Measurements from ENCODE around the gene KLK3.

KLK3 gene

GRCh38 chr19:50873056-50873455 lies 18.3 kb downstream of the KLK3 start, which contains the start of gene KLK2:
Gene KLK2 (plus strand): TSS chr19:50873439. CDS start chr19:50873474, 35 bp downstream.
- no peaks in the 10 kb centered on the region for H3K4me1 ChIP-seq (ENCODE audit: insufficient read depth, low read length, severe bottlenecking)
- no peak within 1 kb of the TSS for H3K4me3 ChIP-seq (ENCODE audit: low read depth, low read length, poor library complexity, severe bottlenecking)
- H3K27ac ChIP-seq (ENCODE audit: low read depth, low read length, poor library complexity, severe bottlenecking) = no peak within 1 kb of the TSS
- no peak within 1 kb of the TSS for H3K4me2 ChIP-seq (ENCODE audit: low read length)
- no peaks in the 10 kb centered on the region for H3K36me3 ChIP-seq (ENCODE audit: insufficient read depth, low read length)
- no peak within 1 kb of the TSS for H2AFZ ChIP-seq (ENCODE audit: low read length)
- H3K9me3 ChIP-seq (ENCODE audit: low read length) = no peaks in the 10 kb centered on the region
- H3F3A ChIP-seq (ENCODE audit: insufficient read depth, low read length) = no peaks in the 10 kb centered on the region
- H3K9me2 ChIP-seq (ENCODE audit: low read depth, low read length) = no peaks in the 10 kb centered on the region
- TF ChIP-seq EZH2 (IDR thresholded peaks at IDR 0.05; ENCODE audit: borderline replicate concordance, low read length) = no peak
- TF ChIP-seq CTCF (IDR thresholded peaks at IDR 0.05; ENCODE audit: low read length) = no peak
- H3K27me3 ChIP-seq (ENCODE audit: insufficient read depth, low read length) = no peaks in the 10 kb centered on the region
- H3K79me2 ChIP-seq (ENCODE audit: insufficient read depth, low read length) = no peaks in the 10 kb centered on the region
- H4K20me1 ChIP-seq (ENCODE audit: insufficient read depth, low read length) = no peaks in the 10 kb centered on the region
- no peak within 1 kb of the TSS for H3K9ac ChIP-seq (ENCODE audit: low read length)

GRCh38 chr19:50874211-50874610 lies 19.5 kb downstream of the KLK3 start:
- Histone ChIP-seq H3K27ac (ENCODE audit: low read depth, low read length, poor library complexity, severe bottlenecking) (no peak overlapping the region), H3K4me2 (ENCODE audit: low read length) (no peak overlapping the region), H2AFZ (ENCODE audit: low read length) (no peak overlapping the region), H3K27me3 (ENCODE audit: insufficient read depth, low read length) (no peaks in the 10 kb centered on the region), H3K9me2 (ENCODE audit: low read depth, low read length) (no peaks in the 10 kb centered on the region), H3K9me3 (ENCODE audit: low read length) (no peaks in the 10 kb centered on the region), H3K79me2 (ENCODE audit: insufficient read depth, low read length) (no peaks in the 10 kb centered on the region), H3K36me3 (ENCODE audit: insufficient read depth, low read length) (no peaks in the 10 kb centered on the region), H3K4me1 (ENCODE audit: insufficient read depth, low read length, severe bottlenecking) (no peaks in the 10 kb centered on the region), H3F3A (ENCODE audit: insufficient read depth, low read length) (no peaks in the 10 kb centered on the region), H3K9ac (ENCODE audit: low read length) (no peak overlapping the region), H3K4me3 (ENCODE audit: low read depth, low read length, poor library complexity, severe bottlenecking) (no peak overlapping the region), H4K20me1 (ENCODE audit: insufficient read depth, low read length) (no peaks in the 10 kb centered on the region)
- TF ChIP-seq EZH2 (IDR thresholded peaks at IDR 0.05; ENCODE audit: borderline replicate concordance, low read length) (no peak), CTCF (IDR thresholded peaks at IDR 0.05; ENCODE audit: low read length) (no peak)

DNA sequence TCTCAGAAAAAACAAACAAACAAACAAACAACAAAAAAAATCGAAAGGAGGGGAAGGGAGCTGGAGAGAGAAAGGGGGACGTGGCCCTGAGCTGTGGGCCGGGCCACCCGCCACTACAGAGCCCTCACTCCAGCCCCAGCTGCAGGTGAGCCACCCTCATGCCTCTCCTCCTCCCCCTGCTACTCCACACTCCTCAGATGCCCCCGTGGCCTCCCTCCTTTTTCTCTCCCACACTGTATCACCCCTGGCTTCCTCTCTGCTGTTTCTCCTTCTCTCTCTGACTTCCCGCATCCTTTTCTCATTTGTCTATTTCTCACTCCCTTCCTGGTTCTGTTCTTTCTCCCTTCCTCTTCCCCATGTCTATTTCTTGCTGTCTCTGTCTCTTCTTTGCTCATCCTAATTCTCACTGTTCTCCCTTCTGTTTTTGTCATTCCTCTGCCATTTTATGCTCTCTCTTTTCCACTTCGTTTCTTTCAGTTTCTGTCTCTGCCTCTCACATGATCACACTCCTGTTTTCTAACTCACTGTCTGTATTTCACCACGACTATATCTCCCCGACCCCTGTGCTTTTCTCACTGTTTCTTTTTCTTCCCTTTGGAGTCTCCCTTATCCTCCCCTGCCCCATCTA lies 21.2 kb downstream of the KLK3 start:
- Histone ChIP-seq H3K4me1 (ENCODE audit: insufficient read depth, low read length, severe bottlenecking) (no peaks in the 10 kb centered on the region), H3K27ac (ENCODE audit: low read depth, low read length, poor library complexity, severe bottlenecking) (no peak overlapping the region), H3K36me3 (ENCODE audit: insufficient read depth, low read length) (no peaks in the 10 kb centered on the region), H3F3A (ENCODE audit: insufficient read depth, low read length) (no peaks in the 10 kb centered on the region), H3K79me2 (ENCODE audit: insufficient read depth, low read length) (no peaks in the 10 kb centered on the region), H3K9ac (ENCODE audit: low read length) (no peak overlapping the region), H4K20me1 (ENCODE audit: insufficient read depth, low read length) (no peaks in the 10 kb centered on the region), H3K27me3 (ENCODE audit: insufficient read depth, low read length) (no peaks in the 10 kb centered on the region), H2AFZ (ENCODE audit: low read length) (no peak overlapping the region), H3K4me3 (ENCODE audit: low read depth, low read length, poor library complexity, severe bottlenecking) (no peak overlapping the region), H3K9me2 (ENCODE audit: low read depth, low read length) (no peaks in the 10 kb centered on the region), H3K4me2 (ENCODE audit: low read length) (no peak overlapping the region), H3K9me3 (ENCODE audit: low read length) (no peaks in the 10 kb centered on the region)
- TF ChIP-seq EZH2 (IDR thresholded peaks at IDR 0.05; ENCODE audit: borderline replicate concordance, low read length) (no peak), CTCF (IDR thresholded peaks at IDR 0.05; ENCODE audit: low read length) (no peak)
